Breast epithelium (tissue), 4 donors: ENCODE data around the gene PARD3B. TPM values are rescaled to one million over a fixed set of nuclear protein-coding genes. Genes with fewer than 3 reads are reported as not detected.
"Not testable (repeated sequence)": the region's sequence is repeated elsewhere in the genome, so short reads cannot be mapped to it uniquely, and the experiment has no call there.

Experiments used
- DNase-seq, 2 donors: peaks; one replicate each; pipeline ENCODE4 v3.0.0-alpha.2; 2019; ENCODE audit warnings: low spot score in 2 of 2
- H3K27ac ChIP-seq, 2 donors: fragments of 200-600 bp; sonication (generic) in 1 of 2; one replicate each; pipeline ENCODE4 v1.5.1; 2016 to 2019; ENCODE audit warnings: mild to moderate bottlenecking in 1 of 2
- H3K27me3 ChIP-seq, 2 donors: fragments of 200-600 bp; sonication (generic) in 1 of 2; one replicate each; pipeline versions ENCODE4 v1.5.1 to v1.6.0; 2017 to 2019; ENCODE audit warnings: control low read depth in 1 of 2, mild to moderate bottlenecking in 1 of 2
- H3K36me3 ChIP-seq: fragments of 200-600 bp; one replicate; pipeline ENCODE4 v1.5.1; 2019
- H3K4me1 ChIP-seq, 2 donors: fragments of 200-600 bp; sonication (generic); one replicate each; pipeline ENCODE4 v1.5.1; 2016 to 2019; ENCODE audit warnings: control low read depth in 1 of 2
- H3K4me3 ChIP-seq, 3 donors: fragments of 200-600 bp; sonication (generic); 1 replicate in 2 of 3; 2 replicates in 1 of 3; pipeline ENCODE4 v1.5.1; 2016 to 2019; ENCODE audit warnings: mild to moderate bottlenecking in 3 of 3, moderate library complexity in 2 of 3
- H3K9me3 ChIP-seq, 2 donors: fragments of 200-600 bp; sonication (generic) in 1 of 2; one replicate each; pipeline ENCODE4 v1.5.1; 2016 to 2019; ENCODE audit warnings: control low read depth in 1 of 2
- CTCF ChIP-seq, 3 donors: fragments of 450-650 bp; IDR thresholded peaks; one replicate each; pipeline ENCODE4 v1.5.1; 2016 to 2017; ENCODE audit warnings: antibody characterized with exemption in 3 of 3, mild to moderate bottlenecking in 3 of 3, moderate library complexity in 3 of 3
- POLR2A ChIP-seq: fragments of 450-650 bp; IDR thresholded peaks from one replicate; pipeline ENCODE4 v1.6.1; 2016; ENCODE audit warnings: antibody characterized with exemption, mild to moderate bottlenecking, moderate library complexity
- POLR2AphosphoS5 ChIP-seq, 3 donors: sonication (generic); formaldehyde crosslinking; IDR thresholded peaks; one replicate each; pipeline ENCODE4 v1.6.1; 2017; ENCODE audit warnings: antibody characterized with exemption in 3 of 3
- intact Hi-C: fragments of 100-400 bp; cut with DNase I; formaldehyde crosslinking; loops from one replicate; pipeline ENCODE4 v1.15.1; 2023; ENCODE audit warnings: low total_unique reads
- total RNA-seq, 3 donors: library from RNA; depleted of rRNA; stranded (reverse); fragments of >200 nt; gene quantifications; one replicate each; pipeline ENCODE4 v1.1.0, GENCODE V29; 2016

The PARD3B gene
- total RNA-seq, 3 donors from 2014 or later: 24.6 to 66.2 (median 25.9) TPM

GRCh38 chr2:204557604-204558003, 12.3 kb downstream of the PARD3B start:
- H3K27ac ChIP-seq: no peak overlapping the region
- H3K9me3 ChIP-seq: no peaks in the 10 kb centered on the region
- no peaks in the 10 kb centered on the region for H3K36me3 ChIP-seq
- H3K27me3 ChIP-seq: no peaks in the 10 kb centered on the region
- no peak for DNase-seq
- intact Hi-C loops: no loop called here
- TF ChIP-seq CTCF (IDR thresholded peaks at IDR 0.05): no peak
- no peak overlapping the region for H3K4me3 ChIP-seq
- no peaks in the 10 kb centered on the region for H3K4me1 ChIP-seq

GRCh38 chr2:204559358-204559757, 14.1 kb downstream of the PARD3B start:
- H3K9me3 ChIP-seq, H3K27ac ChIP-seq, H3K4me1 ChIP-seq, DNase-seq, H3K4me3 ChIP-seq, intact Hi-C loops, H3K36me3 ChIP-seq, H3K27me3 ChIP-seq: not testable (repeated sequence)

GRCh38 chr2:204560902-204561301, 15.6 kb downstream of the PARD3B start:
- Histone ChIP-seq H3K27ac (no peak overlapping the region), H3K4me3 (no peak overlapping the region), H3K4me1 (no peaks in the 10 kb centered on the region), H3K27me3 (no peaks in the 10 kb centered on the region), H3K36me3 (no peaks in the 10 kb centered on the region), H3K9me3 (no peaks in the 10 kb centered on the region)
- no peak for DNase-seq
- intact Hi-C loops: no loop called here
- no peak for TF ChIP-seq CTCF (IDR thresholded peaks at IDR 0.05)
- TF ChIP-seq POLR2AphosphoS5 (IDR thresholded peaks at IDR 0.05): no peak
- TF ChIP-seq POLR2A: no peak

GRCh38 chr2:204561771-204562170, 16.5 kb downstream of the PARD3B start:
- H3K27ac ChIP-seq: no peak overlapping the region
- no peak for DNase-seq
- H3K36me3 ChIP-seq: no peaks in the 10 kb centered on the region
- TF ChIP-seq POLR2A (no peak), POLR2AphosphoS5 (IDR thresholded peaks at IDR 0.05) (no peak), CTCF (IDR thresholded peaks at IDR 0.05) (no peak)
- H3K9me3 ChIP-seq: no peaks in the 10 kb centered on the region
- intact Hi-C loops: no loop called here
- H3K27me3 ChIP-seq: no peaks in the 10 kb centered on the region
- H3K4me1 ChIP-seq: no peaks in the 10 kb centered on the region
- no peak overlapping the region for H3K4me3 ChIP-seq

- intact Hi-C loops: no loop called here
- H3K9me3 ChIP-seq: no peaks in the 10 kb centered on the region
- H3K27ac ChIP-seq: no peak overlapping the region
- DNase-seq: no peak
- H3K4me1 ChIP-seq: no peaks in the 10 kb centered on the region
- no peaks in the 10 kb centered on the region for H3K36me3 ChIP-seq
- no peak overlapping the region for H3K4me3 ChIP-seq
- no peaks in the 10 kb centered on the region for H3K27me3 ChIP-seq
- TF ChIP-seq POLR2AphosphoS5 (IDR thresholded peaks at IDR 0.05): no peak
- no peak for TF ChIP-seq POLR2A
- TF ChIP-seq CTCF (IDR thresholded peaks at IDR 0.05): no peak
Observed at GRCh38 chr2:204566439-204566838, 21.2 kb downstream of the PARD3B start.

GRCh38 chr2:204570421-204570820, 25.1 kb downstream of the PARD3B start:
- Histone ChIP-seq H3K4me3 (no peak overlapping the region), H3K27ac (no peak overlapping the region), H3K27me3 (no peaks in the 10 kb centered on the region), H3K9me3 (no peaks in the 10 kb centered on the region), H3K4me1 (no peaks in the 10 kb centered on the region), H3K36me3 (no peaks in the 10 kb centered on the region)
- no peak for DNase-seq
- intact Hi-C loops: no loop called here
- TF ChIP-seq CTCF (IDR thresholded peaks at IDR 0.05) (no peak), POLR2AphosphoS5 (IDR thresholded peaks at IDR 0.05) (no peak), POLR2A (no peak)
